WTC11 (cell line): ENCODE results near the gene PDHA1. TPM values are rescaled to one million over a fixed set of nuclear protein-coding genes. Genes with fewer than 3 reads are reported as not detected.

Source experiments
- ATAC-seq: fragments of 200-7000 bp; cut with Tn5 transposase; 2 replicates; pipeline ENCODE4 v1.10.0; 2021; ENCODE audit warnings: mild to moderate bottlenecking, moderate library complexity
- CTCF ChIA-PET: fragments of 300-600 bp; sonication (Branson Sonifier 250); formaldehyde crosslinking; loops from one replicate; lab custom pipeline; 2021; ENCODE audit warnings: antibody characterized with exemption; lab: Charles Lee
- POLR2A ChIA-PET: fragments of 350-600 bp; sonication (Branson Sonifier 250); formaldehyde crosslinking; loops from one replicate; lab custom pipeline; 2021; ENCODE audit warnings: antibody characterized with exemption; lab: Charles Lee
- DNase-seq: peaks from one replicate; pipeline ENCODE4 v3.0.0; 2021; ENCODE audit warnings: low spot score
- H3K27ac Mint-ChIP-seq: 2 replicates; pipeline ENCODE4 v1.8.0; 2021; ENCODE audit warnings: mixed read lengths
- H3K27me3 Mint-ChIP-seq: 2 replicates; pipeline ENCODE4 v1.8.0; 2021; ENCODE audit warnings: low read depth, mild to moderate bottlenecking, moderate library complexity, mixed read lengths
- H3K36me3 Mint-ChIP-seq: 2 replicates; pipeline ENCODE4 v1.8.0; 2021; ENCODE audit warnings: mixed read lengths
- H3K4me1 Mint-ChIP-seq: 2 replicates; pipeline ENCODE4 v1.8.0; 2022; ENCODE audit warnings: mixed read lengths
- H3K4me3 Mint-ChIP-seq: 2 replicates; pipeline ENCODE4 v1.8.0; 2021; ENCODE audit warnings: mild to moderate bottlenecking, moderate library complexity, mixed read lengths
- H3K9me3 Mint-ChIP-seq: 2 replicates; pipeline ENCODE4 v1.8.0; 2021; ENCODE audit warnings: mixed read lengths
- ESRRA ChIP-seq: sonication (generic); formaldehyde crosslinking; IDR thresholded peaks from 2 replicates; pipeline ENCODE4 v1.8.1; 2022; ENCODE audit warnings: mild to moderate bottlenecking, missing genetic modification reagents, borderline replicate concordance
- FOXK1 ChIP-seq: sonication (generic); formaldehyde crosslinking; IDR thresholded peaks from 2 replicates; pipeline ENCODE4 v1.8.0; 2022; ENCODE audit warnings: mild to moderate bottlenecking, moderate library complexity, missing genetic modification reagents
- FOXP1 ChIP-seq: sonication (generic); formaldehyde crosslinking; IDR thresholded peaks from 2 replicates; pipeline ENCODE4 v1.8.0; 2022; ENCODE audit warnings: missing genetic modification reagents, mild to moderate bottlenecking, moderate library complexity, borderline replicate concordance
- GABPB1 ChIP-seq: sonication (generic); formaldehyde crosslinking; IDR thresholded peaks from 2 replicates; pipeline ENCODE4 v1.8.1; 2023; ENCODE audit warnings: mild to moderate bottlenecking, missing genetic modification reagents
- GRHL2 ChIP-seq: fragments of 250-450 bp; sonication (Bioruptor Pico); IDR thresholded peaks from 2 replicates; pipeline ENCODE4 v1.8.0; 2022; ENCODE audit warnings: mild to moderate bottlenecking, moderate library complexity; ENCODE audit not compliant: insufficient replicate concordance, severe bottlenecking
- MYBL2 ChIP-seq: sonication (generic); formaldehyde crosslinking; IDR thresholded peaks from 2 replicates; pipeline ENCODE4 v1.8.1; 2023; ENCODE audit warnings: mild to moderate bottlenecking, moderate library complexity, missing genetic modification reagents
- NFE2L1 ChIP-seq: sonication (generic); formaldehyde crosslinking; IDR thresholded peaks from 2 replicates; pipeline ENCODE4 v1.8.1; 2023; ENCODE audit warnings: missing genetic modification reagents
- NR2C2 ChIP-seq: sonication (generic); formaldehyde crosslinking; IDR thresholded peaks from 2 replicates; pipeline ENCODE4 v1.8.0; 2022; ENCODE audit warnings: mild to moderate bottlenecking, missing genetic modification reagents
- OVOL2 ChIP-seq: fragments of 250-450 bp; sonication (Bioruptor Pico); IDR thresholded peaks from 2 replicates; pipeline ENCODE4 v1.9.0; 2021; ENCODE audit warnings: mild to moderate bottlenecking, borderline replicate concordance
- PRRX2 ChIP-seq: fragments of 250-450 bp; sonication (Bioruptor Pico); IDR thresholded peaks from 2 replicates; pipeline ENCODE4 v1.8.0; 2021; ENCODE audit warnings: mild to moderate bottlenecking
- ZBTB21 ChIP-seq: sonication (generic); formaldehyde crosslinking; IDR thresholded peaks from 2 replicates; pipeline ENCODE4 v1.8.1; 2023; ENCODE audit warnings: mild to moderate bottlenecking, missing genetic modification reagents, borderline replicate concordance
- ZNF121 ChIP-seq: sonication (generic); formaldehyde crosslinking; IDR thresholded peaks from 2 replicates; pipeline ENCODE4 v1.8.0; 2023; ENCODE audit warnings: missing genetic modification reagents
- ZNF232 ChIP-seq: sonication (generic); formaldehyde crosslinking; IDR thresholded peaks from 2 replicates; pipeline ENCODE4 v1.8.0; 2022; ENCODE audit warnings: mild to moderate bottlenecking, missing genetic modification reagents
- ZNF317 ChIP-seq: sonication (generic); formaldehyde crosslinking; IDR thresholded peaks from 2 replicates; pipeline ENCODE4 v1.8.1; 2023; ENCODE audit warnings: low read depth, mild to moderate bottlenecking, moderate library complexity, missing genetic modification reagents, borderline replicate concordance
- ZNF416 ChIP-seq: fragments of 250-450 bp; sonication (Bioruptor Pico); IDR thresholded peaks from 2 replicates; pipeline ENCODE4 v1.9.0; 2021; ENCODE audit warnings: mild to moderate bottlenecking, inconsistent platforms
- total RNA-seq: library from RNA; stranded (reverse); gene quantifications from 3 replicates; pipeline ENCODE4 v1.2.3, GENCODE V29; 2021
- TF ChIP-seq, protein P1 (sequence below): fragments of 250-450 bp; sonication (Bioruptor Pico); IDR thresholded peaks from 2 replicates; pipeline ENCODE4 v1.9.0; 2021; ENCODE audit warnings: mild to moderate bottlenecking, borderline replicate concordance
- TF ChIP-seq, protein P2 (sequence below): sonication (generic); formaldehyde crosslinking; conservative IDR thresholded peaks from 2 replicates; pipeline ENCODE4 v1.8.1; 2023; ENCODE audit warnings: mild to moderate bottlenecking, low read depth, missing genetic modification reagents, moderate library complexity
- TF ChIP-seq, protein P3 (sequence below): sonication (generic); formaldehyde crosslinking; IDR thresholded peaks from 2 replicates; pipeline ENCODE4 v1.8.1; 2022; ENCODE audit warnings: low read depth, missing genetic modification reagents, borderline replicate concordance
- TF ChIP-seq, protein P4 (sequence below): sonication (generic); formaldehyde crosslinking; IDR thresholded peaks from 2 replicates; pipeline ENCODE4 v1.8.0; 2022; ENCODE audit warnings: mild to moderate bottlenecking, missing genetic modification reagents
- TF ChIP-seq, protein P5 (sequence below): fragments of 250-450 bp; sonication (Bioruptor Pico); IDR thresholded peaks from 2 replicates; pipeline ENCODE4 v1.8.0; 2021; ENCODE audit warnings: mild to moderate bottlenecking

Gene PDHA1
- total RNA-seq, 1 experiment from 2014 or later = 292 TPM

DNA sequence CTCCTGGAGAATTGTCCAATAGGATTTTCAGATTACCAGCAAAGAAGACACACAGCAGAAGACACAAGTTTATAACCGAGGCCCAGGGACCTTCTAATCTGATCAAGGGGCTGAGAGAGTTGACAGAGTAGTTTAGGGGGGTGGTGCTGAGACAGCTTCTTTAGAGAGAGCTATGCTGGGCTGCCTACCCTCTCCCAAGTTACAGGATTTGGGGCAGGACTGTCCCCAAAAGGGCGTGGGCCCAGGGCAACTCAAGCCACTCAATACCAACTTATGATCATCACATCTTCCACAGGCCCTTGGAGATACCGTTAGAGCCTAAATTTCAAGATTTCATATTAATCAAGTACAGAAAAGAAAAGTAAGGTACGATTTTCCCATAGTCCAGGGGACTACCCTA, 43.0 kb downstream of the PDHA1 start:
- TF ChIP-seq, protein P1, sequence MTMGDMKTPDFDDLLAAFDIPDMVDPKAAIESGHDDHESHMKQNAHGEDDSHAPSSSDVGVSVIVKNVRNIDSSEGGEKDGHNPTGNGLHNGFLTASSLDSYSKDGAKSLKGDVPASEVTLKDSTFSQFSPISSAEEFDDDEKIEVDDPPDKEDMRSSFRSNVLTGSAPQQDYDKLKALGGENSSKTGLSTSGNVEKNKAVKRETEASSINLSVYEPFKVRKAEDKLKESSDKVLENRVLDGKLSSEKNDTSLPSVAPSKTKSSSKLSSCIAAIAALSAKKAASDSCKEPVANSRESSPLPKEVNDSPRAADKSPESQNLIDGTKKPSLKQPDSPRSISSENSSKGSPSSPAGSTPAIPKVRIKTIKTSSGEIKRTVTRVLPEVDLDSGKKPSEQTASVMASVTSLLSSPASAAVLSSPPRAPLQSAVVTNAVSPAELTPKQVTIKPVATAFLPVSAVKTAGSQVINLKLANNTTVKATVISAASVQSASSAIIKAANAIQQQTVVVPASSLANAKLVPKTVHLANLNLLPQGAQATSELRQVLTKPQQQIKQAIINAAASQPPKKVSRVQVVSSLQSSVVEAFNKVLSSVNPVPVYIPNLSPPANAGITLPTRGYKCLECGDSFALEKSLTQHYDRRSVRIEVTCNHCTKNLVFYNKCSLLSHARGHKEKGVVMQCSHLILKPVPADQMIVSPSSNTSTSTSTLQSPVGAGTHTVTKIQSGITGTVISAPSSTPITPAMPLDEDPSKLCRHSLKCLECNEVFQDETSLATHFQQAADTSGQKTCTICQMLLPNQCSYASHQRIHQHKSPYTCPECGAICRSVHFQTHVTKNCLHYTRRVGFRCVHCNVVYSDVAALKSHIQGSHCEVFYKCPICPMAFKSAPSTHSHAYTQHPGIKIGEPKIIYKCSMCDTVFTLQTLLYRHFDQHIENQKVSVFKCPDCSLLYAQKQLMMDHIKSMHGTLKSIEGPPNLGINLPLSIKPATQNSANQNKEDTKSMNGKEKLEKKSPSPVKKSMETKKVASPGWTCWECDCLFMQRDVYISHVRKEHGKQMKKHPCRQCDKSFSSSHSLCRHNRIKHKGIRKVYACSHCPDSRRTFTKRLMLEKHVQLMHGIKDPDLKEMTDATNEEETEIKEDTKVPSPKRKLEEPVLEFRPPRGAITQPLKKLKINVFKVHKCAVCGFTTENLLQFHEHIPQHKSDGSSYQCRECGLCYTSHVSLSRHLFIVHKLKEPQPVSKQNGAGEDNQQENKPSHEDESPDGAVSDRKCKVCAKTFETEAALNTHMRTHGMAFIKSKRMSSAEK (CRISPR knock-in tag) = no peak
- TF ChIP-seq MYBL2 (CRISPR knock-in tag) = no peak
- no peak for TF ChIP-seq ZNF121 (CRISPR knock-in tag)
- TF ChIP-seq FOXP1 (CRISPR knock-in tag) = no peak
- no peak for TF ChIP-seq NR2C2 (CRISPR knock-in tag)
- TF ChIP-seq ZNF232 = no peak
- TF ChIP-seq ESRRA = no peak
- TF ChIP-seq ZNF317 (CRISPR knock-in tag) = no peak
- TF ChIP-seq, protein P2, sequence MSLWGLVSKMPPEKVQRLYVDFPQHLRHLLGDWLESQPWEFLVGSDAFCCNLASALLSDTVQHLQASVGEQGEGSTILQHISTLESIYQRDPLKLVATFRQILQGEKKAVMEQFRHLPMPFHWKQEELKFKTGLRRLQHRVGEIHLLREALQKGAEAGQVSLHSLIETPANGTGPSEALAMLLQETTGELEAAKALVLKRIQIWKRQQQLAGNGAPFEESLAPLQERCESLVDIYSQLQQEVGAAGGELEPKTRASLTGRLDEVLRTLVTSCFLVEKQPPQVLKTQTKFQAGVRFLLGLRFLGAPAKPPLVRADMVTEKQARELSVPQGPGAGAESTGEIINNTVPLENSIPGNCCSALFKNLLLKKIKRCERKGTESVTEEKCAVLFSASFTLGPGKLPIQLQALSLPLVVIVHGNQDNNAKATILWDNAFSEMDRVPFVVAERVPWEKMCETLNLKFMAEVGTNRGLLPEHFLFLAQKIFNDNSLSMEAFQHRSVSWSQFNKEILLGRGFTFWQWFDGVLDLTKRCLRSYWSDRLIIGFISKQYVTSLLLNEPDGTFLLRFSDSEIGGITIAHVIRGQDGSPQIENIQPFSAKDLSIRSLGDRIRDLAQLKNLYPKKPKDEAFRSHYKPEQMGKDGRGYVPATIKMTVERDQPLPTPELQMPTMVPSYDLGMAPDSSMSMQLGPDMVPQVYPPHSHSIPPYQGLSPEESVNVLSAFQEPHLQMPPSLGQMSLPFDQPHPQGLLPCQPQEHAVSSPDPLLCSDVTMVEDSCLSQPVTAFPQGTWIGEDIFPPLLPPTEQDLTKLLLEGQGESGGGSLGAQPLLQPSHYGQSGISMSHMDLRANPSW (CRISPR knock-in tag) = no peak
- TF ChIP-seq GABPB1 = no peak
- TF ChIP-seq PRRX2 (CRISPR knock-in tag) = no peak
- no peak for TF ChIP-seq FOXK1 (CRISPR knock-in tag)
- TF ChIP-seq, protein P3, sequence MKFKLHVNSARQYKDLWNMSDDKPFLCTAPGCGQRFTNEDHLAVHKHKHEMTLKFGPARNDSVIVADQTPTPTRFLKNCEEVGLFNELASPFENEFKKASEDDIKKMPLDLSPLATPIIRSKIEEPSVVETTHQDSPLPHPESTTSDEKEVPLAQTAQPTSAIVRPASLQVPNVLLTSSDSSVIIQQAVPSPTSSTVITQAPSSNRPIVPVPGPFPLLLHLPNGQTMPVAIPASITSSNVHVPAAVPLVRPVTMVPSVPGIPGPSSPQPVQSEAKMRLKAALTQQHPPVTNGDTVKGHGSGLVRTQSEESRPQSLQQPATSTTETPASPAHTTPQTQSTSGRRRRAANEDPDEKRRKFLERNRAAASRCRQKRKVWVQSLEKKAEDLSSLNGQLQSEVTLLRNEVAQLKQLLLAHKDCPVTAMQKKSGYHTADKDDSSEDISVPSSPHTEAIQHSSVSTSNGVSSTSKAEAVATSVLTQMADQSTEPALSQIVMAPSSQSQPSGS = no peak
- TF ChIP-seq GRHL2 (CRISPR knock-in tag) = no peak
- TF ChIP-seq ZNF416 (CRISPR knock-in tag) = no peak
- POLR2A ChIA-PET = no interaction called here
- no peak overlapping the region for H3K27ac Mint-ChIP-seq
- ATAC-seq (no peak), DNase-seq (no peak)
- no peaks in the 10 kb centered on the region for H3K36me3 Mint-ChIP-seq
- CTCF ChIA-PET = no interaction called here
- H3K4me3 Mint-ChIP-seq = no peak overlapping the region
- no peaks in the 10 kb centered on the region for H3K9me3 Mint-ChIP-seq
- H3K27me3 Mint-ChIP-seq = no peaks in the 10 kb centered on the region
- peaks cover 8% of the 10 kb centered on the region for H3K4me1 Mint-ChIP-seq

DNA sequence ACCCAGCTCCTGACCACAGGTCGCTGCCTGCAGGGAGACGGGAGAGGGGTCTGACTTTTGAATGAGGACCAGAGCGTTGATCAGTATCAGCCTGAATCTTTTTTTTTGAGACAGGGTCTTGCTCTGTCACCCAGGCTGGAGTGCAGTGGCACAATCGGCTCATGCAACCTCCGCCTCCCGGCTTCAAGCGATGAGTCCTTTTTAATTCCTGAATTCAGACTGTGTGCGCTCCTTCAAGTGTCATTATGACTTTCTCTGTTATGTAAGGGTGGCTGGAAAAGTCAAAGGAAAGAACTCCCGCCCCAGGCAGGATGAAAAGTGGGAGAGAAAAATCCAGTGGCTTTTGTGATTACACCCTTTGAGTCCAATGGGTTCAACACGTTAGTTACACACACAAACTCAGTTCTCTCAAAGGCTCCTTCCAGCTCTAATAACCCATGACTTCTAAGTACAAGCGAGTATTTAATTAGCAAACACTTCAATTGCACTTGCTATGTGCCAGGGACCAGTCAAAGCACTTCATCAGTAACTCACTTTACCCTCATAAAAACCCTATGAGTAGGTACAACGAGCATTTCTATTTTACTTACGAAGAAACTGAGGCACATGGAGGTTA, 44.4 kb downstream of the PDHA1 start:
- Mint-ChIP-seq H3K27me3 (no peaks in the 10 kb centered on the region), H3K36me3 (no peaks in the 10 kb centered on the region), H3K27ac (no peak overlapping the region), H3K4me1 (peaks cover 8% of the 10 kb centered on the region), H3K9me3 (no peaks in the 10 kb centered on the region), H3K4me3 (no peak overlapping the region)
- TF ChIP-seq OVOL2 (CRISPR knock-in tag) (no peak), NFE2L1 (CRISPR knock-in tag) (no peak), ZBTB21 (CRISPR knock-in tag) (no peak)
- TF ChIP-seq, protein P4, sequence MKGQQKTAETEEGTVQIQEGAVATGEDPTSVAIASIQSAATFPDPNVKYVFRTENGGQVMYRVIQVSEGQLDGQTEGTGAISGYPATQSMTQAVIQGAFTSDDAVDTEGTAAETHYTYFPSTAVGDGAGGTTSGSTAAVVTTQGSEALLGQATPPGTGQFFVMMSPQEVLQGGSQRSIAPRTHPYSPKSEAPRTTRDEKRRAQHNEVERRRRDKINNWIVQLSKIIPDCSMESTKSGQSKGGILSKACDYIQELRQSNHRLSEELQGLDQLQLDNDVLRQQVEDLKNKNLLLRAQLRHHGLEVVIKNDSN (CRISPR knock-in tag) = no peak
- TF ChIP-seq, protein P5, sequence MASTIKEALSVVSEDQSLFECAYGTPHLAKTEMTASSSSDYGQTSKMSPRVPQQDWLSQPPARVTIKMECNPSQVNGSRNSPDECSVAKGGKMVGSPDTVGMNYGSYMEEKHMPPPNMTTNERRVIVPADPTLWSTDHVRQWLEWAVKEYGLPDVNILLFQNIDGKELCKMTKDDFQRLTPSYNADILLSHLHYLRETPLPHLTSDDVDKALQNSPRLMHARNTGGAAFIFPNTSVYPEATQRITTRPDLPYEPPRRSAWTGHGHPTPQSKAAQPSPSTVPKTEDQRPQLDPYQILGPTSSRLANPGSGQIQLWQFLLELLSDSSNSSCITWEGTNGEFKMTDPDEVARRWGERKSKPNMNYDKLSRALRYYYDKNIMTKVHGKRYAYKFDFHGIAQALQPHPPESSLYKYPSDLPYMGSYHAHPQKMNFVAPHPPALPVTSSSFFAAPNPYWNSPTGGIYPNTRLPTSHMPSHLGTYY (CRISPR knock-in tag) = no peak
- POLR2A ChIA-PET = no interaction called here
- no peak for ATAC-seq
- DNase-seq = no peak
- CTCF ChIA-PET = interaction anchor here (1.0 to 1.2 kb wide), 2 partner anchors 16 to 147 kb away, joined by 3 to 4 read pairs; no protein-coding TSS in a partner anchor
